GM21381 (cell line): ENCODE measurements around the gene ZNF276.
"Not testable (repeated sequence)": the region's sequence is repeated elsewhere in the genome, so short reads cannot be mapped to it uniquely, and the experiment has no call there.

Experiments used
- ATAC-seq: cut with Tn5 transposase; IDR thresholded peaks from one replicate; pipeline ENCODE4 v1.9.1; 2021; ENCODE audit warnings: mild to moderate bottlenecking, moderate library complexity; ENCODE audit not compliant: unreplicated experiment

ZNF276 gene

GRCh38 chr16:89720813-89721545 is at the start of gene ZNF276, which contains the start of gene VPS9D1:
TSS of gene ZNF276 (plus strand) at chr16:89721537. CDS start at chr16:89721641, 104 bp downstream.
TSS of gene VPS9D1 (minus strand) at chr16:89720898. CDS start at chr16:89720861, 37 bp downstream.
- peak; percentile 47 for ATAC-seq

GRCh38 chr16:89671565-89671964 is 49.8 kb upstream of the ZNF276 start:
- ATAC-seq = not testable (repeated sequence)

GRCh38 chr16:89672177-89672941 is 49.0 kb upstream of the ZNF276 start:
- no peak for ATAC-seq

- ATAC-seq = no peak
Measured at GRCh38 chr16:89678258-89678657, 43.1 kb upstream of the ZNF276 start.

- ATAC-seq = no peak
Measured at GRCh38 chr16:89685916-89686315, 35.4 kb upstream of the ZNF276 start.

GRCh38 chr16:89686520-89687091 is 34.7 kb upstream of the ZNF276 start, which contains the start of gene CDK10:
TSS of gene CDK10 (plus strand) at chr16:89686689. CDS start at chr16:89686711, 22 bp downstream.
- peak; percentile 80 for ATAC-seq

GRCh38 chr16:89687092-89687940 is 34.0 kb upstream of the ZNF276 start:
- ATAC-seq = peak; percentile 35

- ATAC-seq = no peak
Measured at GRCh38 chr16:89688395-89688794, 32.9 kb upstream of the ZNF276 start.

- no peak for ATAC-seq
Measured at GRCh38 chr16:89689142-89689541, 32.2 kb upstream of the ZNF276 start.

- not testable (repeated sequence) for ATAC-seq
Measured at GRCh38 chr16:89689621-89690020, 31.7 kb upstream of the ZNF276 start.

GRCh38 chr16:89690392-89690901 is 30.9 kb upstream of the ZNF276 start:
- no peak for ATAC-seq

GRCh38 chr16:89691231-89691985 is 29.9 kb upstream of the ZNF276 start:
- no peak for ATAC-seq

GRCh38 chr16:89691986-89692569 is 29.3 kb upstream of the ZNF276 start:
- no peak for ATAC-seq

- no peak for ATAC-seq
Measured at GRCh38 chr16:89693289-89693731, 28.0 kb upstream of the ZNF276 start.

GRCh38 chr16:89693931-89694783 is 27.2 kb upstream of the ZNF276 start:
- ATAC-seq = no peak

- ATAC-seq = not testable (repeated sequence)
Measured at GRCh38 chr16:89694784-89695085, 26.6 kb upstream of the ZNF276 start.

GRCh38 chr16:89695086-89695874 is 26.1 kb upstream of the ZNF276 start:
- ATAC-seq = no peak
